ENCODE results near the gene FMOD.
A peak's percentile ranks its signal among the peaks of the same experiment; 100 is the strongest.

- TF ChIP-seq, protein P1, sequence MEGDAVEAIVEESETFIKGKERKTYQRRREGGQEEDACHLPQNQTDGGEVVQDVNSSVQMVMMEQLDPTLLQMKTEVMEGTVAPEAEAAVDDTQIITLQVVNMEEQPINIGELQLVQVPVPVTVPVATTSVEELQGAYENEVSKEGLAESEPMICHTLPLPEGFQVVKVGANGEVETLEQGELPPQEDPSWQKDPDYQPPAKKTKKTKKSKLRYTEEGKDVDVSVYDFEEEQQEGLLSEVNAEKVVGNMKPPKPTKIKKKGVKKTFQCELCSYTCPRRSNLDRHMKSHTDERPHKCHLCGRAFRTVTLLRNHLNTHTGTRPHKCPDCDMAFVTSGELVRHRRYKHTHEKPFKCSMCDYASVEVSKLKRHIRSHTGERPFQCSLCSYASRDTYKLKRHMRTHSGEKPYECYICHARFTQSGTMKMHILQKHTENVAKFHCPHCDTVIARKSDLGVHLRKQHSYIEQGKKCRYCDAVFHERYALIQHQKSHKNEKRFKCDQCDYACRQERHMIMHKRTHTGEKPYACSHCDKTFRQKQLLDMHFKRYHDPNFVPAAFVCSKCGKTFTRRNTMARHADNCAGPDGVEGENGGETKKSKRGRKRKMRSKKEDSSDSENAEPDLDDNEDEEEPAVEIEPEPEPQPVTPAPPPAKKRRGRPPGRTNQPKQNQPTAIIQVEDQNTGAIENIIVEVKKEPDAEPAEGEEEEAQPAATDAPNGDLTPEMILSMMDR (conservative IDR thresholded peaks at IDR 0.05; ENCODE audit: low read length): peak; percentile 62
- no peak for TF ChIP-seq EZH2phosphoT487 (IDR thresholded peaks at IDR 0.05; ENCODE audit: borderline replicate concordance)
Observed at GRCh38 chr1:203327684-203328457, 23.1 kb downstream of the FMOD start.

All from Loucy (cell line).